ENCODE measurements around the gene YWHAE.

The YWHAE gene

GRCh38 chr17:1304962-1305563 is 95.0 kb downstream of the YWHAE start:
- TF ChIP-seq CTCF (conservative IDR thresholded peaks at IDR 0.05; ENCODE audit: control insufficient read depth, insufficient read depth, low read depth, low read length), result no peak
- DNase-seq (ENCODE audit: low read depth), result no peak
- H3K4me3 ChIP-seq (ENCODE audit: control insufficient read depth, low read depth, low read length), result no peak overlapping the region

GRCh38 chr17:1304522-1304921 is 95.5 kb downstream of the YWHAE start:
- H3K4me3 ChIP-seq (ENCODE audit: control insufficient read depth, low read depth, low read length), result no peak overlapping the region
- no peak for TF ChIP-seq CTCF (conservative IDR thresholded peaks at IDR 0.05; ENCODE audit: control insufficient read depth, insufficient read depth, low read depth, low read length)
- no peak for DNase-seq (ENCODE audit: low read depth)

GRCh38 chr17:1302761-1303160 is 97.3 kb downstream of the YWHAE start:
- no peak overlapping the region for H3K4me3 ChIP-seq (ENCODE audit: control insufficient read depth, low read depth, low read length)
- DNase-seq (ENCODE audit: low read depth), result no peak
- TF ChIP-seq CTCF (conservative IDR thresholded peaks at IDR 0.05; ENCODE audit: control insufficient read depth, insufficient read depth, low read depth, low read length), result no peak

- no peak for TF ChIP-seq CTCF (conservative IDR thresholded peaks at IDR 0.05; ENCODE audit: control insufficient read depth, insufficient read depth, low read depth, low read length)
- DNase-seq (ENCODE audit: low read depth), result no peak
Measured at GRCh38 chr17:1301546-1301945, 98.5 kb downstream of the YWHAE start.

GRCh38 chr17:1300371-1300905 is 99.6 kb downstream of the YWHAE start:
- H3K4me3 ChIP-seq (ENCODE audit: control insufficient read depth, low read depth, low read length), result no peak overlapping the region
- DNase-seq (ENCODE audit: low read depth), result no peak
- TF ChIP-seq CTCF (conservative IDR thresholded peaks at IDR 0.05; ENCODE audit: control insufficient read depth, insufficient read depth, low read depth, low read length), result no peak

More at GRCh38 chr17:1301546-1301945, 98.5 kb downstream of the YWHAE start:
- H3K4me3 ChIP-seq (ENCODE audit: control insufficient read depth, low read depth, low read length), result no peak overlapping the region

GRCh38 chr17:1299552-1300370 is 100.3 kb downstream of the YWHAE start:
- no peak overlapping the region for H3K4me3 ChIP-seq (ENCODE audit: control insufficient read depth, low read depth, low read length)

More at GRCh38 chr17:1299552-1300370, 100.3 kb downstream of the YWHAE start:
- no peak for TF ChIP-seq CTCF (conservative IDR thresholded peaks at IDR 0.05; ENCODE audit: control insufficient read depth, insufficient read depth, low read depth, low read length)
- no peak for DNase-seq (ENCODE audit: low read depth)
